Adrenal gland (tissue), 12 donors: ENCODE results near the gene BRD1. TPM values are rescaled to one million over a fixed set of nuclear protein-coding genes. Genes with fewer than 3 reads are reported as not detected.
"Not testable (repeated sequence)": the region's sequence is repeated elsewhere in the genome, so short reads cannot be mapped to it uniquely, and the experiment has no call there.

Experiments used
- DNase-seq, 7 donors: peaks; one replicate each; pipeline ENCODE4 v3.0.0-alpha.2; 2019 to 2020
- H3K27ac ChIP-seq, 5 donors: fragments of 200-600 bp; sonication (generic) in 4 of 5; 1 replicate in 3 of 5; 2 replicates in 2 of 5; pipeline versions ENCODE4 v1.5.1 to v1.8.0; 2016 to 2020; ENCODE audit warnings: mild to moderate bottlenecking in 1 of 5
- H3K27me3 ChIP-seq: fragments of 200-600 bp; 2 replicates; pipeline ENCODE4 v1.8.0; 2021
- H3K36me3 ChIP-seq, 2 donors: fragments of 200-600 bp; replicated peaks in 1 of 2; 1 replicate in 1 of 2; 2 replicates in 1 of 2; pipeline versions ENCODE4 v1.5.1 to v1.8.0; 2018 to 2022
- H3K4me1 ChIP-seq, 2 donors: fragments of 200-600 bp; replicated peaks in 1 of 2; 1 replicate in 1 of 2; 2 replicates in 1 of 2; pipeline versions ENCODE4 v1.5.1 to v1.8.0; 2018 to 2021
- H3K4me3 ChIP-seq, 4 donors: fragments of 200-600 bp; sonication (generic) in 3 of 4; one replicate each; pipeline ENCODE4 v1.5.1; 2016 to 2018
- H3K9me3 ChIP-seq, 3 donors: fragments of 200-600 bp; sonication (generic) in 1 of 3; replicated peaks in 1 of 3; 1 replicate in 2 of 3; 2 replicates in 1 of 3; pipeline versions ENCODE4 v1.5.1 to v1.8.0; 2016 to 2021
- POLR2A ChIP-seq, 2 donors: fragments of 450-650 bp; IDR thresholded peaks; one replicate each; pipeline ENCODE4 v1.6.1; 2017; ENCODE audit warnings: antibody characterized with exemption in 2 of 2, mild to moderate bottlenecking in 2 of 2, moderate library complexity in 1 of 2
- WGBS, 4 donors: extraction: QIAGEN DNeasy Blood & Tissue Kit in 2 of 4; methylation state at CpG; one replicate each; pipeline versions ENCODE4 v1.1.5 to v1.1.7; 2013 to 2017; 5-methylcytosine and 5-hydroxymethylcytosine counted together
- intact Hi-C, 2 donors: fragments of 100-400 bp; cut with DNase I; formaldehyde crosslinking; loops; one replicate each; pipeline versions ENCODE4 v1.14.1 to v1.15.0; 2022 to 2023
- polyA plus RNA-seq, 3 donors: library from polyadenylated mRNA; stranded (reverse); fragments of 200-250 nt in 2 of 3; fragments of 350-450 nt in 1 of 3; fragmentation: Illumina TruSeq in 1 of 3; extraction: RNeasy Lipid Tissue Mini Kit (QIAGEN cat#74804) in 1 of 3; gene quantifications; one replicate each; pipeline ENCODE4 v1.2.3, GENCODE V29; 2013 to 2014
- total RNA-seq, 9 donors: library from RNA; depleted of rRNA in 4 of 9; stranded (reverse); fragments of >200 nt in 4 of 9; fragments of 120-200 nt in 1 of 9; fragmentation: NEBNext Ultra II Directional in 1 of 9; extraction: Animal tissue kit (Norgen Biotek cat#: 25700) in 1 of 9; gene quantifications; one replicate each; pipeline versions ENCODE4 v1.1.0 to v1.2.4, GENCODE V29; 2013 to 2023
- TF ChIP-seq, protein P1 (sequence below), 6 experiments: fragments of 450-650 bp in 4 of 6; fragments of 200-600 bp in 2 of 6; sonication (generic) in 1 of 6; IDR thresholded peaks; 1 replicate in 5 of 6; 2 replicates in 1 of 6; pipeline versions ENCODE4 v1.5.1 to v1.8.0; 2016 to 2021; ENCODE audit warnings: antibody characterized with exemption in 6 of 6, mild to moderate bottlenecking in 2 of 6, moderate library complexity in 1 of 6
- donor health status: healthy with polysubstance abuse.
- donor health status: Bipolar disorder and iron deficiency.
- donor health status: DM: yes; HTN: yes; CAD: no.
- donor health status: DM: no; HTN: no; CAD: no.
- donor health status: DM: no; HTN: no; CAD: no.
- donor health status: DM: yes; HTN: yes; CAD: no.

The BRD1 gene
- total and polyA plus RNA-seq, 12 donors: 9.4 to 62.4 (median 26.6) TPM

DNA sequence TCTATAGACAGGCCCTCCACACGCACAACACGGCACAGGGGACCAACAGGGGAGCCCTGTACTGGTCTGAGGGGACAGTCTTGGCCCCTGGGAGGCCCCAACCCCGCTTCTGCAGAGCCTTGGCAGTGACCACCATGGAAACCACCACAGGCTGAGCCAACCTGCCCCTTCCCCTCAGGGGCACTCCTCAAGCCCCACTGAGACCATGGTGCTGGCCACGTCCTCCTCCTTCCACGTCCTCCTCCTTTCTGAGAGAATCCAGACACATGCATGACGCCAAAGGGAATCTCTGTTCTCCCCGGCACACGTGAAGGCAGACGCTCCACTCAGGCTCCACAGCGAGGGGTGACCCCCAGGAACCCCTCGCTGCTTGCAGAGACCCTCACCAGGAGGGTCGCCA, 2.7 kb downstream of the BRD1 start:
- Histone ChIP-seq H3K36me3 (peaks cover 0 to 42% of the 10 kb centered on the region in 2 donors), H3K27me3 (no peaks in the 10 kb centered on the region), H3K9me3 (no peaks in the 10 kb centered on the region), H3K27ac (no peak overlapping the region), H3K4me3 (no peak overlapping the region), H3K4me1 (peaks cover 24 to 41% of the 10 kb centered on the region in 2 donors)
- intact Hi-C loops: no loop called here
- TF ChIP-seq, protein P1, sequence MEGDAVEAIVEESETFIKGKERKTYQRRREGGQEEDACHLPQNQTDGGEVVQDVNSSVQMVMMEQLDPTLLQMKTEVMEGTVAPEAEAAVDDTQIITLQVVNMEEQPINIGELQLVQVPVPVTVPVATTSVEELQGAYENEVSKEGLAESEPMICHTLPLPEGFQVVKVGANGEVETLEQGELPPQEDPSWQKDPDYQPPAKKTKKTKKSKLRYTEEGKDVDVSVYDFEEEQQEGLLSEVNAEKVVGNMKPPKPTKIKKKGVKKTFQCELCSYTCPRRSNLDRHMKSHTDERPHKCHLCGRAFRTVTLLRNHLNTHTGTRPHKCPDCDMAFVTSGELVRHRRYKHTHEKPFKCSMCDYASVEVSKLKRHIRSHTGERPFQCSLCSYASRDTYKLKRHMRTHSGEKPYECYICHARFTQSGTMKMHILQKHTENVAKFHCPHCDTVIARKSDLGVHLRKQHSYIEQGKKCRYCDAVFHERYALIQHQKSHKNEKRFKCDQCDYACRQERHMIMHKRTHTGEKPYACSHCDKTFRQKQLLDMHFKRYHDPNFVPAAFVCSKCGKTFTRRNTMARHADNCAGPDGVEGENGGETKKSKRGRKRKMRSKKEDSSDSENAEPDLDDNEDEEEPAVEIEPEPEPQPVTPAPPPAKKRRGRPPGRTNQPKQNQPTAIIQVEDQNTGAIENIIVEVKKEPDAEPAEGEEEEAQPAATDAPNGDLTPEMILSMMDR (IDR thresholded peaks at IDR 0.05): no peak
- no peak for TF ChIP-seq POLR2A (IDR thresholded peaks at IDR 0.05)
- WGBS, 4 donors: 89 to 95% (median 92%) methylated on average over 7 to 12 of the region's 12 CpGs
- DNase-seq: no peak

DNA sequence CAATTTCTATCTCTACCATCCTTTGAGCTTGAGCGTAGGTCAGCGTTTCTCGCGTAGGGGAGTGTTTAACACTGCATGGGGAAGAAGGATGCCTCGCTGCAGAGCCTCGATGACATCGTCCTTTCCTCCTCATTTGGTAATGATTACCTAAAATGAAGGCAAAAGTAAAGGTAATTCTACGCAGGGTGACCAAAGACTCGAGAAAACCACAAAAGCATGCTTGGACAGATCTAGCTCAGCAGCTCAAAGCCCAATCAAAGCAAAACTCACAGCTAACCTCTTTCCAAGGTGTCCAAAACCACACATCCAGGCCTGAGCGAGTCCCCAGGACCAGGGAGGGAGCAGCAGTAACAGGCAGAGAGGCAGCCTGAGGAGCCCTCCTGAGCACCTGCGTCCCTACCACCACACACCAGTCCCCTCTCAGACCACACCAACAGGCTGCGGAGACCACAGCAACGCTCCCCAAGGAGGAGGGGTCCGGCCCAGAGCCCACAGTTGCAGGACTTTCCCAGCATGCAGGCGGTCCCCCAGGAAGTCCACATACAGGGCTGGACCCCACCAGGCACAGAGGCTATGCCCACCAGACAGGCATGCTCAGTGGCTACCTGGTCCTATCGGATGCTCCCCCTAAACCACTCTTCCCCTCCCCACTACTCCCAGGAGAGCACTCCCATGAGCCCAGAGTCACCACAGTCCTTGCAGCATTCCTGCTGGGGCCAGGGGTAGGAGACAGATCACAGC, 3.3 kb downstream of the BRD1 start:
- Histone ChIP-seq H3K4me1 (peaks cover 24 to 41% of the 10 kb centered on the region in 2 donors), H3K4me3 (no peak overlapping the region), H3K27ac (no peak overlapping the region), H3K27me3 (no peaks in the 10 kb centered on the region), H3K36me3 (peaks cover 0 to 45% of the 10 kb centered on the region in 2 donors), H3K9me3 (no peaks in the 10 kb centered on the region)
- intact Hi-C loops: no loop called here
- TF ChIP-seq POLR2A (IDR thresholded peaks at IDR 0.05): no peak
- TF ChIP-seq, protein P1 (IDR thresholded peaks at IDR 0.05): no peak
- no peak for DNase-seq
- WGBS, 4 donors: 91 to 95% (median 93%) methylated on average over 14 to 16 of the region's 16 CpGs

DNA sequence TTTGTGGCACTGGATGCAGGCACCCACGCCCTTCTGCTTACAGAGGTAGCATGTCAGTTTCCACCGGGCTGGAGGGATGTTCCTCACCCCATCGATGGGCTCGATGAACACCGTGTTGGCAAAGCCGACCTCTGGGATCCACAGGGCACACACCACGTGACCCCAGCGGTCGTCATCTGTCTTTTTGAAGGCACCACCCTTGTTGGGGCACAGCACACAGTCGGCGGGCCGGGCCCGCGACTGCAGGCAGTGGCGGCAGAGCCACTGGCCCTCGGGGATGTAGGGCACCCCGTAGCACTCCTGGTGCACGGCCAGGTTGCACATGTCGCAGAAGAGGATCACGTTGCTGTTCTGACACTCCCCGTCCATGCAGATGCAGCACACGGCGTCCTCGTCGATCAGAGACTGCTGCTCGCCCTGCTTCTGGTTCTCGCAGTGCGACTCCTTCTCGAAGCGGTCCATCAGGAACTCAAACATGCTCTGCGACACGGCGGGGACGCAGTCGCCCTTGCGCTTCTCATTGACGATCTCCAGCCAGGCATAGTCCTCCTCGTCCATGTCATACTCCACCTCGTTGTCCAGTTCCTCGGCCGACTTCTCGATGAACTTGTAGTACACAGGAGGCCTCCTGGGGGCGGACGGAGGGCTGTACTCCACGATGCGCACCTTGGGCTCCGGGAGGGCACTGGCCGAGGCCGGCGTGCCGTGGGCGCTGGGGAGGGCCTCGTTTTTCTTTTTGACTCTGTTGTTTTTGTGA, 4.2 kb downstream of the BRD1 start:
- Histone ChIP-seq H3K27ac (no peak overlapping the region), H3K4me1 (peaks cover 24 to 41% of the 10 kb centered on the region in 2 donors), H3K9me3 (no peaks in the 10 kb centered on the region), H3K36me3 (peaks cover 0 to 54% of the 10 kb centered on the region in 2 donors), H3K4me3 (no peak overlapping the region), H3K27me3 (no peaks in the 10 kb centered on the region)
- TF ChIP-seq, protein P1 (IDR thresholded peaks at IDR 0.05): no peak
- no peak for TF ChIP-seq POLR2A (IDR thresholded peaks at IDR 0.05)
- 93 to 96% (median 94%) methylated on average over 37 to 53 of the region's 53 CpGs for WGBS, 4 donors
- intact Hi-C loops: no loop called here
- no peak for DNase-seq

DNA sequence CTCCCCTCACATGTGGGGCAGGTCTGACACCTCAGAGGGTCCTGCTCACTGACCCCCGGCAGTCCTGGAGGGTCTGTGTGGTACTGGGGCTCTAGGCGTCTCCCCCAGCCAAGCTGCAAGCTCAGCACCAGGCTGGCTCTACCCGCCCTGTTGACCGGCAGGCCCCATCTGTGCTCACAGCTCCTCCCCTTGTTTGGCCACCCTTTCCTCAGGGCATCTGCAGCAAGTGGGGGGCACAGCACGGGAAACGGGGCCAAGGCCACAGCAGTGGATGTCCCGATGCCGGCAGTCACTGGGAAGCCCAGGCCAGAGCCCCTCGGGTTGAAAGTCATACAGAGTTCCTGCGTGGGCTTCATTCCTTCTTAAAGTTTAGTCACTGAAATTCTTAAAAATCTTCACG, 5.9 kb downstream of the BRD1 start:
- Histone ChIP-seq H3K4me1 (peaks cover 20 to 44% of the 10 kb centered on the region in 2 donors), H3K36me3 (peaks cover 0 to 71% of the 10 kb centered on the region in 2 donors)
- H3K4me3 ChIP-seq, DNase-seq, H3K27me3 ChIP-seq, intact Hi-C loops, H3K27ac ChIP-seq, H3K9me3 ChIP-seq: not testable (repeated sequence)
- 58 to 85% (median 76%) methylated on average over 5 to 11 of the region's 11 CpGs for WGBS, 4 donors
